ENCODE results near the gene CORO1C. TPM values are rescaled to one million over a fixed set of nuclear protein-coding genes. Genes with fewer than 3 reads are reported as not detected.
"Not testable (repeated sequence)": the region's sequence is repeated elsewhere in the genome, so short reads cannot be mapped to it uniquely, and the experiment has no call there.

Gene CORO1C
- total RNA-seq, 2 donors from 2014 or later = 361 to 548 TPM

DNA sequence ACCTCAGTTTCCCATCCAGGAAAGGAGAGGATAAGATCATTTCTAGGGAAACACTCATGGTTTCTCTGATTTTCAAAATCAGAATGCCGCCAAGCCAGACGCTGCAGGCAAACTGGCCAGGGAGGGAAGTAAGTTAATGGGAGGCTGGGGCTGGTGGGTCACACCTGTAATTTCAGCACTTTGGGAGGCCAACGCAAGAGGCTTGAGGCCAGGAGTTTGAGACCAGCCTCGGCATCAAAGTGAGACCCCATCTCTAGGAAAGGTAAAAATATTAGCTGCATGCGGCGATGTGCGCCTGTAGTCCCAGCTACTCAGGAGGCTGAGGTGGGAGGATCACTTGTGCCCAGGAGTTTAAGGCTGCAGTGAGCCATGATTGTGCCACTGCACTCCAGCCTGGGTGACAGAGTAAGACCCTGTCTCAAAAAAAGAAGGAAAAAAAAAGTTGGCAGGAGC is 98.2 kb downstream of the CORO1C start:
- DNase-seq (ENCODE audit: low spot score) = no peak
- intact Hi-C loops (cut with DNase I) = no loop called here

DNA sequence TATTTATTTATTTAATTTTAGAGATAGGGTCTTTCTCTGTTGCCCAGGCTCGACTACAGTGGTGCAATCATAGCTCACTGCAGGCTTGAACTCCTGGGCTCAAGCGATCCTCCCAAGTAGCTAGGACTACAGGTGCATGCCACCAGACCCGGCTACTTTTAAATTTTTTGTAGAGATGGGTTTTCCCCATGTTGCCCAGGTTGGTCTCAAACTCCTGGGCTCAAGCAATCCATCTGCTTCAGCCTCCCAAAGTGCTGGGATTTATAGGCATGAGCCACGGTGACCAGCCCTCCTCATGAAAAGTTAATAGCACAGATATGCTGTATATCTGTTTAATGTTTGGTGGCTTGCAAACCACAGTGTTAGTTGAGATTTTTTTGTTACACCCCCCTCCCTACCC is 100.1 kb downstream of the CORO1C start:
- peak; percentile 15 for DNase-seq (ENCODE audit: low spot score)
- intact Hi-C loops (cut with DNase I) = not testable (repeated sequence)

DNA sequence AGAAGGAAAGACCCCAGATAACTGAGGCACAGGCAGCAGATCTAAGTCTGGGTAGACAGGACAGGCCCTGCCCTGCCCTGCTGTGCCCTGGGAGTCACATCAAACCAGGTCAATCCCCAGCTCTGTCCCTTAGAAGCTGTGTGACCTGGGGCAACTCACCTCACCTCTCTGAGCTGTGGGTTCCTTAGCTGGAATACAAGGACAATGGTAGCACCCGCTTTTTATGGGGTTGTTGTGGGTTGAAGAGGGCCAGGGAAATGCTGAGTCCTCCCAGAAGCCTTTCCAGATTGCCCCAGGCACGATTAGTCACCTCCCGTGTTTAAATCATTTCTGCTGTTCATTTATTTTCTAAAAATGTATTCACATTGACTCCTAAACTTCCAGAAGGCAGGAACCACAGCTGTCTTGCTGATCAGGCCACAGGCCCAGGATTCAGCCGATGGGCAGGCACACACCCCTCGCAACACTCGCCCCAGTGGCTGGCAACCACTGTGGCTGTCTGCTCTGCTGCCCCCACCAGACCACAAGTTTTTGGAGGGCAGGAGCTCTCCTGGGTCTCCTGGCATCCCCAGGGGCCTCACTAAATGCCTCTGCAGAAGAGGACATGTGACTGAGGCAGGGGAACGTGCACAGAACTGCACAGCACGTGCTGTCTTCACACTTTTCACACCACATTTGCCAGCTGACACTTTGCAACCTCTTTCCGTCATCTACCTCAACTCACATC is 100.7 kb downstream of the CORO1C start:
- intact Hi-C loops (cut with DNase I) = no loop called here
- DNase-seq (ENCODE audit: low spot score) = peak; percentile 66

DNA sequence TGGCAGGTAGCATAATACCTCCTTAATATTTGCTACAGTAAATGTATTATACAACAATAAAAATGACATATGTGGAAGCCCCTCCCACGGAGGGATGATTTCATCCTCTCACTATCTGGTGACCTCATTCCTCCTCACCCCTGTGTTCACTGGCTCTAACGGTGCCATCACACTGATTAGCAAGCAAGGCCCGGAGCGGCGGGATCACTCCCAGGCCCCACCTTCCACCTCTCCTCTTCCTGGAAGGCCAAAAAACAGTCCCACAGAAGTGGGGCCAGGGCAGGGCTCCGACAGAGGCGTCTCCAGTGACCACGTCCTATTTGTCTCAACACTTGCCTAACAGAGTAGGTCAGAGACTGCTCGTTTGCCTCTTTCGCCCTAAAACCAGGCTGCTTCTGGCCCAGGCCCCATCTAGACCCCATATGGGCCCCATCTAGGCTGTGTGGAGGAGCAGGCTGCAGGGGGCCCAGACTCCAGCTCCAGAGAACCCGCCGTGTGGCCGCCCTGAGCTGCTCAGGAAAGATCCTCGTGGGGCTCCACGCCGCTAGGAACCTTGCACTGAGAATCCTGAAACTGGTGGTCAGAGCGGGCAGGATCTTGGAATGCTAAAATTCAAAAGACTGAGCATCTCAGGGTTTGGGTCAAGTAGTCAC is 101.4 kb downstream of the CORO1C start:
- intact Hi-C loops (cut with DNase I) = no loop called here
- peak; percentile 87 for DNase-seq (ENCODE audit: low spot score)

DNA sequence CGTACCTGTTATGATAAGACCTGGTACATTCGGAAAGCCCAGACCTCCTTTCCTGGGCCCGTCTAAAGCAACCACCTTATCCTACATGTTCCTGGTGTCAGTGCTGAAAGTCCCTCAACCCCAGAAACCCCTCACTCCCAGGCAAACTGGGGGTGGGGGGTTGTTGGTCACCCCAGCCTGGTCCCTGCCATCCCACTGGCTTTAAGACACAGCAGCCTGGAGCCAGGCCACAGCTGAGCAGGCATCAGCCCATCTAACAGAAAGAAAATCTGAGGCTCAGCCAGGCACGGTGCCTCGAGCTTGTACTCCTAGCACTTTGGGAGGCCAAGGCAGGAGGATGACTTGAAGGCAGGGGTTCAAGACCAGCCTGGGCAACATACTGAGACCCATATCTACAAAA is 102.2 kb downstream of the CORO1C start:
- intact Hi-C loops (cut with DNase I) = no loop called here
- peak; percentile 74 for DNase-seq (ENCODE audit: low spot score)

DNA sequence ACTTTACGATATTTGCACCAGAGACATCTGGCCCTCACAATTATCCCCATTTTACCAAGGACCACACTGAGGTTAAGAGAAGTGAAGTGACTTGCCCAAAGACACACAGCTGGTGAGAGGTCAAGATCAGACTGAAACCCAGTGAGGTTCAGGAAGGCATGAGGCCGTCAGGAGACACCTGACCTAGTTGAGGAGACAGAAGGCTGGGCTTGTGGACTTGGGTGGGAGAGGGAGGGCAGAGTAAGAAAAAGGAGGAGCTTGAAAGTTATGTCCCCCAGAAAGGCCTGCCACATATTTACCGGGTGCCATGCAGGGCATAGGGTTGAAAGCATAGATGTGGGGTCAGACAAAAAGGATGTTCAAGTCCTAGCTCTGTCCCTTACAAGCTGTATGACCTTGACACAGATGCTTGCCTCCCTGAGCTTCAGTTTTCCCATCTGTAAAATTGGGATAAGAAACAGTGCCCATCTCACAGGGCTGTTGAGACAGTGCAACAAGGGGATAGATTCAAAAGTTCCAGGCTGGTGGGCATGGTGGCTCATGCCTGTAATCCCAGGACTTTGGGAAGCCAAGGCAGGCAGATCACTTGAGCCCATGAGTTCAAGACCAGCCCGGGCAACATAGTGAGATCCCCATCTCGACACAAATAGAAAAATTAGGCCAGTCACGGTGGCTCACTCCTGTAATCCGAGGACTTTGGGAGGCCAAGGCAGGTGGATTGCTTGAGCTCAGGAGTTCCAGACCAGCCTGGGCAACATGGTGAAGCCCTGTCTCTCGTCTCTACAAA is 104.0 kb downstream of the CORO1C start:
- intact Hi-C loops (cut with DNase I) = no loop called here
- DNase-seq (ENCODE audit: low spot score) = peak; percentile 28

DNA sequence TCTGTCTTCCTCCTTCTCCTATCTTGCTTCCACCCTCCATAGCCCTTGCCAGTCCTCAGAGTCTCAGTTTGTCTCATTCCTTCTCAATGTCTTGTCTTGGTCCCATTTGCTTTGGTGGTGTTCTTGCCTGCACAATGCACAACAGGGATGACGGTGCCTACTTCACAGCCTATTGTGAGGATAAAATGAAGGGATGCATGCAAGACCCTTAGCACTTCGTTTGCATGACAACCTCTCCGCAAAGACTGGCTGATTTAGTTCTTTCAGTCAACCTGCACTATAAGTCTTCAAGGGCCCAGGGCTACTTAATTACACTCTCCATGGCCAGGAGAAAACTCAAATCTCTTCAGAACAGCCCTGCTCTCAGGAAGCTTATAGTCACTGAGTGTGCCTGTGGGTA is 106.1 kb downstream of the CORO1C start:
- DNase-seq (ENCODE audit: low spot score) = no peak
- intact Hi-C loops (cut with DNase I) = no loop called here

DNA sequence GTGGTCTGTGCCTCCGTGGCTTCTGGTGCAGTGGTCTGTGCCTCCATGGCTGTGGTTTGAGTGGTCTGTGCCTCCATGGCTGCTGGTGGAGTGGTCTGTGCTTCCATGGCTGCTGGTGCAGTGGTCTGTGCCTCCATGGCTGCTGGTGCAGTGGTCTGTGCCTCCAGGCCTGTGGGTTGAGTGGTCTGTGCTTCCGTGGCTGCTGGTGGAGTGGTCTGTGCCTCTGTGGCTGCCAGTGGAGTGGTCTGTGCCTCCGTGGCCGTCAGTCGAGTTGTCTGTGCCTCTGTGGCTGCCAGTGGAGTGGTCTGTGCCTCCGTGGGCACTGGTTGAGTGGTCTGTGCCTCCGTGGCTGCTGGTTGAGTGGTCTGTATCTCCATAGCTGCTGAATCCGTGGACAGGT is 107.7 kb downstream of the CORO1C start:
- intact Hi-C loops (cut with DNase I) = no loop called here
- no peak for DNase-seq (ENCODE audit: low spot score)

DNA sequence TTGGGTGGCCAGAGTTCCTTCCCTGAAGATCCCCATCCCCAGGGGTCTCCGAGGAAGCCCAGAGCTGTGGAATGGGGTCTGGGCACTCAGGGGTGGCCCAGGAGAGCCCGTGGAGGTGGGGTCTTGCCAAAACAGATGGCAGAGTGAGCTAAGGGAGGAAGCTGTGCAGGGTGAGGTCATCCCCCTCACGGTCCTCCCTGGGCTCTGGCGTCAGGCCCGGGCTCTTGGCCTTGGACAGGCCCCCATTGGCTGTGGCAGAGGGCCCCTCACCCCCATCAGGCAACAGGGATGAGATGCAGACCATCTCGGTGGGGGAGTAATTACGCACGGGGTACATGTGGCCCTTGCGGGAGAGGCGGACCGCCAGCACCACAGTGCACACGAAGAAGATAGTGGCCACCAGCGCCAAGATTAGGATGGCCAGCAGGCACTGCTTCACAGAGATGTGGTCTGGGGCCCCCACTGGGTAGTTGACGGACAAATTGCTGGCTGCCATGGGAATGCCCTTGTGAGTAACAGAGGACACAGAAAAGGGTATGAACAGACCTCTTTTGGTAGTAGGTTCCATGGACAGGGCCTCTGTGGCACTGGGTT is 108.3 kb downstream of the CORO1C start:
- intact Hi-C loops (cut with DNase I) = no loop called here
- no peak for DNase-seq (ENCODE audit: low spot score)

DNA sequence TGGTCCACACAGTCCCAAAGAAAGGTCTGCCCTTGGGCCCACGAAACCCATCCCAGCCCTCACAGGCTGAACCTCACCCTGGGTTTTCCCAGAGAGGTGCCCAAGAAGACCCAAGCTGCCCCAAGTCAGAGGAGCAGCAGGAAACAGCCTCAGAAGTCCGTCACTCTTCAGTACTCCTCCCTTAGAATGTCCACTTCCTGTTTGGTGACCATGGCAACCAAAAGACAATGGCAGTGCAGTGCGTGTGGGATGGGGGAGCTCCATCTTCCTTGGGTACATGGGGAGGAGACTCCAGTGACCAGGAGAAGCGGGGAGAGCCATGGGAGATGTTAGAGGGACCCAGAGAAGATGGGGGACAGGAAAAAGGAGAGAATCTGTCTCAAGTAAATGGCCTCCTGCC is 108.9 kb downstream of the CORO1C start:
- DNase-seq (ENCODE audit: low spot score) = no peak
- intact Hi-C loops (cut with DNase I) = no loop called here

DNA sequence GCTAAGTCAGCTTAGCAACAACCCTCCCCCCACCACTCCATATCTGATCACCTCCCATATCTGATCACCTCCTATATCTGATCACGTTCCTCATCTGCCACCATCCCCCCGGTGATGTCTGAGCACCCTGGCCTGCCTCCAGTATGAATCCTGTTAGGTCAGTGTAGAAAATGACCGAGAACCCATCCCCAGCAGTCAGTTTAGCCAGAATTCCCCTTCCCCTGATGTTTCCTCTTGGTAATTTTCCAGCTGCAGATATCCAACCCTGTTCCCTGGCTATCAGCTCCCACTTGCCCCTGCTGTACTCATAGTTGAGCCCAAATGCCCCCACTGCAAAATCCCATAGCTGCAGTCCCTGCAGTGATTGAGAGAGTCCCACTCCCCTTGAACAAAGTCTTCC is 110.2 kb downstream of the CORO1C start:
- no peak for DNase-seq (ENCODE audit: low spot score)
- intact Hi-C loops (cut with DNase I) = no loop called here

DNA sequence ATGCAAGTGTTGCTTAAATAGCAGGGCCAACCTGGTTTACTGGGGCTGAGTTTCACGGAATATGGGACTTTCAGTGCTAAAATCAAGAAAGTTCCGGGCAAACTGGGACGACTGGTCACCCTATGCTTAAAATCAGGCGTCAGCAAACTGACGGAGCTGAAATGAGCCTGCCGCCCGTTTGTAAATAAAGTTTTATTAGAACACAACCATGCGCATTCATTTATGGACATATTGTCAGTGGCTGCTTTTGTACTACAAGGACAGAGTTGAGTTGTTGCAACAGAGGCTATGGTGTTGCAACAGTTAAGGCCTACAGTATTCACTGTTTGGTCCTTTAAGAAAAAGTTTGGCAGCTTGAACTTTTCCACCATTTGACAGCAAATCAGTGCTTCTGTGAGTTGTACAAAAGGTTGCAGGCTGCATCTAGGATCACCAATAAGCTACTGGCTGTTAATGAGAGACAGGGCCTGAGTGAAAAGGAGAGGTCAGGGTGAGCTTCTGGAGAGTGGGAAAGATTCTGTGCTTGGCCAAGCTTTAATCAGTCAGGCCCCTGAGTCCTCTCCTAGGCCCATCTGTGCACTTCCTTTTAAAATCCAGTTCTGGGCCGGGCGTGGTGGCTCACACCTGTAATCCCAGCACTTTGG is 111.0 kb downstream of the CORO1C start:
- intact Hi-C loops (cut with DNase I) = no loop called here
- no peak for DNase-seq (ENCODE audit: low spot score)

DNA sequence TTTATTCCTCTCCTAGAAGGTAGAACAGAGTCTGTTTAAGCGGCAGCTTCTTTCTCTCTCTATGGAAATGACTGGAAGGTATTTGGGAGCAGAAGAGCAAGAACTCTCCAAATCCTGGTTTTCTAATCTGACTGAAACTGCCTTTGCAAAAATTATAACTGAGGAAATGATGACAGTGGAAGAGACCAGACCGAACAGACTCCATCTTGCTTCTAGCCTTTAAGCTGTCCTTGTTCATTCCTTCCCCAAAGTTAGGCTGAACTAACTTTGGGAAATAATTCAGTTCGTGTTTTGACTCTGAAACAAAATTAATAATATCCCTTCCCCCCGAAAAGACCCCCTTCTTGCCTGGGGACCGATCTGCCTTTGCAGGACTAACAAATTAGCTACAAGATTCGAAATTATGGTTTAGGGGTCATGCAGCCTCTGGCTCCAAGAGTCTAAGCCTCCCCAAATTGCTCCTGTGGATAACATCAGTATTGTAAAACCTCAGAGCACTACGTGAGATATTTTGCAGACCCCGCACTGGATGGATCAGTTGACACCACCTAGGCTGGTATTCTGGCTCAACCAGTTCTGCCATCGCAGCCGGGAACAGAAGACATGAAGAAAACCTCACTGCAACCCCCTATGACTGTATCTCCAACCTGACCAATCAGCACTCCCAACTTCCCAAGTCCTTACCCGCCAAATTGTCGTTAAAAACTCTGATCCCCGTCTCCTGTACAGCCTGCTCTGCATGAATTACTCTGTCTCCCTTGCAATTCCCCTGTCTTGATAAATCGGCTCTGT is 111.8 kb downstream of the CORO1C start:
- intact Hi-C loops (cut with DNase I) = loop anchor here (5.0 kb wide), 1 partner anchor 47 kb away; no protein-coding TSS in a partner anchor
- DNase-seq (ENCODE audit: low spot score) = no peak

DNA sequence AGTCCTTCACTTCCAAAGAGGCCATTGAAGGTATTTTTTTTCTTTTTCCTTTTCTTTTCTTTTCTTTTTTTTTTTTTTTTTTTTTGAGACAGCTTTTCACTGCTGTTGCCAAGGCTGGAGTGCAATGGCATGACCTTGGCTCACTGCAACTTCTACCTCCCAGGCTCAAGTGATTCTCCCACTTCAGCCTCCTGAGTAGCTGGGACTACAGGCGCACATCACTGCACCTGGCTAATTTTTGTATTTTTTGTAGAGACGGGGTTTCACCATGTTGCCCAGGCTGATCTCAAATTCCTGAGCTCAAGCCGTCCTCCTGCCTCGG is 112.4 kb downstream of the CORO1C start:
- intact Hi-C loops (cut with DNase I) = loop anchor here (5.0 kb wide), 1 partner anchor 47 kb away; no protein-coding TSS in a partner anchor
- not testable (repeated sequence) for DNase-seq (ENCODE audit: low spot score)

DNA sequence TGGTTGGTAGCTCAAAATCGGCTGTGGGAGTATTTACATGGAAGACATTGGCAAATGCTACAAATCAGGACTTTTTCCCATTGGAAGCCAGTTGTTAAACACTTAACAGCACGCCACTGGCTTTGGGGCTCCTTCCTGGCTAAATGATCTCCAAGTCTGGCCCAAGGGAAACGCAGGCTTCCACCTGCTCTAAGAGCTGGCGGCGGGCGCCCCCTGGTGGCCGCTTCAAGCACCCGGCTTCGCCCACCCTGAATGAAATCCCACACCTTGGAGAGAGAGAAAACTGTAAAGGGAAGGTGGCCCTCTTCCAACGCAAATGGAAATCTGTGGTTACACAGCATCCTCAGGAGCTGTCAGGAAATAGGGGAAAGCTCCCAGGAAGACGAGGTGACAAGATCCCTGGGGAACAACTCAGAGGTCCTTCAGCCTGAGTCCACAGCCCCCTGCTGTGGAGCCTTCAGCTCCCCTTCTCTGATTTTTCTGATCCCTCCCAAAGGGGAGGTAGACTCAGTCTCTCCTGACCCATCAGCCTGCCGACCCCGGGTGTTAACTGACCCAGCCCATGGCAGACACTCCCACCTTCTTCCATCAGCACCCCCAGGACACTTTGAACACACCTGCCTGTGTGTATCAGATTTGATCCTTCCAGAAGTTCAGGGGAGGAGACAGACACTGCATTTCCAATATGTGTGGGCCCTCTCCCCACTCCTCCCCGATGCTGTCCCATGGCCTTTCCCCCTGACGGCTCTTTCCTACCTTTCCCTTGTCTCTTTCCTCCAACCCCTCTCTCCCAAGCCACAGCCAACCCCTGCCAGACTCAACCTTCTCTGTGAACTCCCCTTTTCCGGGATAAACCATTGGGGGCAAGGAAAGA is 113.0 kb downstream of the CORO1C start:
- intact Hi-C loops (cut with DNase I) = loop anchor here (5.0 kb wide), 1 partner anchor 46 kb away; no protein-coding TSS in a partner anchor
- peak; percentile 94 for DNase-seq (ENCODE audit: low spot score)

DNA sequence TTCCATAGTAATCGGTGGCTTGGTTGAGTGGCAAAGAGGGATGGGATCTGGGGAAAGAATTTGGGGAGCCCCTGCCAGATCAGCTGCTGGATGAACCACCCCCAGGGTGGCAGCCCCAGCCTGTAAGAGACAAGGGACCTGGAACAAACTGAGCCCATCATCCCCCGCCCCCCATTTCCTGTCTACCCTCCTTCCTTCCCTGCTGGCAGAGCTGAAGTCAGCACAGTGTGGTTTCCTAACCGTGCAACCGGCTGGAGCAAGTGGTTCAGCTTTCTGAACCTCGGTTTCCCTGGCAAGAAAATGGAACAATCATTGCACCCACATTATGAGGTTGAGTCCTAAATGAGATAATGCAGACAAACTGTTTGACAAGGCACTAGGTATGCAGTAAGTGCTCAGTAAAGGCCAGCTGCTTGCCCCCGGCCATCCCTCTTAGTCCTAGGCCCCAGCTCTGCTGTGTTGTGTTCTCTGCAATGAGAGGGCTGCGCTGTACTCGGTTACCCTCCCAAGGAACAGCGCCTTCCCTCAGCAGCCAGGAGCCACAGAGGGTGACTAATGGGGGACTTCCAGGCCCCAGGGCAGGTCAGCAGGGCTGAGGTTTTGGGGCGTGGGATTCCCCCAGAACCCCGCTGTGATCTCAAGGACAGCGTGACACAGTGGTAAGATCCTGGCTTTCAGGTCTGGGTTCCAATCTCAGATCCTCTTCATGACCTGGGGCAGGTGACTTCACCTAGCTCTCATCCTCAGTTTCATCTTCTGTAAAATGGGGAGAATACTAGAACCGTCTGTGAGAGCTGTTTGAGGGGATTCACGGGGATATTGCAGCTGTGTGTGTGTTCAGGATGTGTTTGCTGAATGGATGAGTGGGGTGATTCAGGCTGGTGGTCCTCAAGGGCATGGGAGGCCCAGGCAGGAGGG is 114.1 kb downstream of the CORO1C start:
- DNase-seq (ENCODE audit: low spot score) = no peak
- intact Hi-C loops (cut with DNase I) = loop anchor here (5.0 kb wide), 1 partner anchor 45 kb away; no protein-coding TSS in a partner anchor

DNA sequence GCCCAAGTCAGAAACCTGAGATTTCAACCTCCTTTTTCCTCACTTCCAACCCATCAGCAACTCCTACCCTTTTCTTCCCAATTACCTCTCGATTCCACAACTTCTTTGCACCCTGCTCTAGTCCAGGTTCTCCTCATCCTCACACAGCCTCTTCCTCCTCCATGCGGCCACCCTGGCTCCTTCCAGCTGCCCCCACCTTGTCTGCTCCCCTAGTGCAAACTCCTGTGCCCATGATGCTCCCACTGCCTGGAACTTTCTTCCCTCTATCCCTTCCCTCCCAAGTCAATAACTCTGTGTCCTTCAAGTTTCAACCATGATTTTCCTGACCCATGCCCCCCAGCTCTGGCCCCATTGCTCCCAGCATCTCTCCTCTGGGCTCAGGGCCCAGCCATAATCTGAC is 115.0 kb downstream of the CORO1C start:
- DNase-seq (ENCODE audit: low spot score) = no peak
- intact Hi-C loops (cut with DNase I) = loop anchor here (5.0 kb wide), 1 partner anchor 44 kb away; no protein-coding TSS in a partner anchor

All from posterior vena cava (tissue), 2 donors.